Measurements from ENCODE around the gene CNTN6.

The CNTN6 gene

GRCh38 chr3:1446531-1446930 is 353.7 kb downstream of the CNTN6 start:
- TF ChIP-seq POLR2A (IDR thresholded peaks at IDR 0.05; ENCODE audit: low read depth, low read length) = no peak
- DNase-seq (ENCODE audit: insufficient read length, low spot score) (no peak), FAIRE-seq (no peak)

DNA sequence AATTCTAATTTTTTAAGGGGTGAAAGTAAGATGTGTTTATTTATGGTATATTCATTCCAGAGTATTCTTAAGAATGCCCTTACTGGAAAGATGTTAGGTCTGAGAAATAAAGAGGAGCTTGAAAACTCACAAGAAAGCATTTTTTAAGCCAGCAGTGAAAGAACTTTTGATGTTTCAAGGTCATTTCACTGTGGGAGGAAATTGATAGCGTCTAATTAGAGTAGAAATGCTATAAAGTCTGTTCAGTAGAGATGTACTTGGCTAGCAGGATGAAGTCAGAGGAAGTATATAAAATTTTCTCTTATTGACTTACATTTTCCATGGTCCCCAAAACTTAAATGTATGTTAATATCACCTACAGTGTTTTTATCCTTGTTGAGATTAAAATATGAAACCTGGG is 354.6 kb downstream of the CNTN6 start:
- FAIRE-seq = no peak
- TF ChIP-seq POLR2A (IDR thresholded peaks at IDR 0.05; ENCODE audit: low read depth, low read length) = no peak

GRCh38 chr3:1448443-1448842 is 355.6 kb downstream of the CNTN6 start:
- no peak for FAIRE-seq
- no peak for DNase-seq (ENCODE audit: insufficient read length, low spot score)
- TF ChIP-seq POLR2A (IDR thresholded peaks at IDR 0.05; ENCODE audit: low read depth, low read length) = no peak

More for the DNA sequence above, 354.6 kb downstream of the CNTN6 start:
- DNase-seq (ENCODE audit: insufficient read length, low spot score) = no peak
